Measurements from ENCODE around the gene BNIP2. TPM values are rescaled to one million over a fixed set of nuclear protein-coding genes. Genes with fewer than 3 reads are reported as not detected.

The BNIP2 gene
- total RNA-seq, 1 experiment from 2014 or later, result 43.5 TPM

- H2BK5ac ChIP-seq (ENCODE audit: insufficient read length, low read length), result no peak overlapping the region
- no peaks in the 10 kb centered on the region for H3K9me3 Mint-ChIP-seq
- no peaks in the 10 kb centered on the region for H3K23me2 ChIP-seq (ENCODE audit: insufficient read length, low read depth, low read length, poor library complexity, severe bottlenecking)
- no peak overlapping the region for H2AFZ ChIP-seq (ENCODE audit: low read length)
- H3K14ac ChIP-seq (ENCODE audit: insufficient read depth, low read length), result no peak overlapping the region
- H3K23ac ChIP-seq (ENCODE audit: insufficient read length, low read depth, low read length), result no peak overlapping the region
- H4K8ac ChIP-seq (replicated peaks; ENCODE audit: insufficient read length, low read depth, low read length), result no peak overlapping the region
- H3K4ac ChIP-seq (ENCODE audit: low read depth, low read length), result no peak overlapping the region
- H2BK12ac ChIP-seq (ENCODE audit: insufficient read length, low read depth, low read length), result no peak overlapping the region
- H3K4me1 Mint-ChIP-seq, result no peaks in the 10 kb centered on the region
- no peak overlapping the region for H2BK15ac ChIP-seq (ENCODE audit: low read depth, low read length)
- H4K91ac ChIP-seq (ENCODE audit: insufficient read length, low read depth, low read length), result no peak overlapping the region
- no peak overlapping the region for H2BK120ac ChIP-seq (ENCODE audit: low read depth, low read length, poor library complexity, severe bottlenecking)
- no peak overlapping the region for H3K4me3 Mint-ChIP-seq
- no peak overlapping the region for H3K56ac ChIP-seq (ENCODE audit: insufficient read length, low read depth, low read length)
- H2BK20ac ChIP-seq (ENCODE audit: low read depth, low read length, poor library complexity, severe bottlenecking), result no peak overlapping the region
- peaks cover 4% of the 10 kb centered on the region for H3K79me1 ChIP-seq (ENCODE audit: insufficient read depth, low read depth, low read length, poor library complexity, severe bottlenecking)
- no peak overlapping the region for H3K4me2 ChIP-seq (ENCODE audit: insufficient read depth, insufficient read length, low read length)
- no peak overlapping the region for H2AK5ac ChIP-seq (ENCODE audit: insufficient read length, low read length)
- H3K27me3 ChIP-seq (ENCODE audit: insufficient read depth, low read length), result no peaks in the 10 kb centered on the region
- H3T11ph ChIP-seq (ENCODE audit: low read length), result no peak overlapping the region
- H3K79me2 ChIP-seq (ENCODE audit: insufficient read depth, low read length), result no peaks in the 10 kb centered on the region
- peaks cover 29 to 78% (median 54%) of the 10 kb centered on the region in 3 experiments for H3K36me3 Mint-ChIP-seq (ENCODE audit: insufficient read depth in 1 of 3, low read depth in 3 of 3)
- no CpG with 5 or more reads among the region's 1 CpG for WGBS (ENCODE audit: extremely low coverage, insufficient read length, low lambda C conversion rate)
- H3K9me3 ChIP-seq (ENCODE audit: control insufficient read depth, low read depth, low read length), result no peaks in the 10 kb centered on the region
- no peak overlapping the region for H3K27ac ChIP-seq (ENCODE audit: insufficient read length, low read depth, low read length)
- no peak for TF ChIP-seq CTCF (conservative IDR thresholded peaks at IDR 0.05)
- H4K20me1 ChIP-seq (ENCODE audit: control insufficient read depth, insufficient read depth, insufficient read length), result no peaks in the 10 kb centered on the region
- H3K9ac ChIP-seq (ENCODE audit: extremely low read depth, insufficient read length, low read length), result no peak overlapping the region
- H3K27me3 Mint-ChIP-seq (ENCODE audit: low read depth), result no peaks in the 10 kb centered on the region
- H4K5ac ChIP-seq (ENCODE audit: insufficient read length, low read depth, low read length), result no peak overlapping the region
- DNase-seq, result no peak
- no peaks in the 10 kb centered on the region for H3K4me1 ChIP-seq (ENCODE audit: insufficient read depth, low read length)
- H3K27ac Mint-ChIP-seq, result no peak overlapping the region
- H3K18ac ChIP-seq (ENCODE audit: insufficient read length, low read depth, low read length), result no peak overlapping the region
These were observed 10.9 kb downstream of the BNIP2 start for GRCh38 chr15:59678172-59678571.
